ENCODE data around the gene DECR2. TPM values are rescaled to one million over a fixed set of nuclear protein-coding genes. Genes with fewer than 3 reads are reported as not detected.

The DECR2 gene
- total and polyA plus RNA-seq, 2 of the 13 experiments (the other 11 are each of a cell fraction or from before 2014, with no cell fraction given) = 36.3 to 44.6 TPM

GRCh38 chr16:405548-406506 is 4.1 kb downstream of the DECR2 start (continued):
- TF ChIP-seq STAT6 (CRISPR knock-in tag; IDR thresholded peaks at IDR 0.05; ENCODE audit: borderline replicate concordance) (peak; percentile 33; the same call in 1 of the 2 replicates), ZKSCAN1 (IDR thresholded peaks at IDR 0.05; ENCODE audit: low read length) (no peak), ONECUT2 (CRISPR knock-in tag; IDR thresholded peaks at IDR 0.05) (no peak), TRIM24 (CRISPR knock-in tag; IDR thresholded peaks at IDR 0.05) (no peak), ZNF619 (CRISPR knock-in tag; IDR thresholded peaks at IDR 0.05) (peak; percentile 84), NR2F6 (IDR thresholded peaks at IDR 0.05) (peak; percentile 90), NR2F6 (CRISPR knock-in tag; IDR thresholded peaks at IDR 0.05) (peak; percentile 96), MXD4 (CRISPR knock-in tag; IDR thresholded peaks at IDR 0.05) (peak; percentile 91), ZBTB14 (CRISPR knock-in tag; IDR thresholded peaks at IDR 0.05) (no peak), NFE2 (CRISPR knock-in tag; IDR thresholded peaks at IDR 0.05) (no peak), MEF2D (CRISPR knock-in tag; IDR thresholded peaks at IDR 0.05) (0 out of 2 replicates have a peak, but pooled peaks have one; percentile 44), ZNF34 (CRISPR knock-in tag; IDR thresholded peaks at IDR 0.05; ENCODE audit: borderline replicate concordance) (0 out of 2 replicates have a peak, but pooled peaks have one; percentile 76), ZNF543 (CRISPR knock-in tag; IDR thresholded peaks at IDR 0.05) (peak; percentile 84; the same call in 1 of the 2 replicates), RNF2 (conservative IDR thresholded peaks at IDR 0.05; ENCODE audit: low read depth) (0 out of 2 replicates have a peak, but pooled peaks have one; percentile 49), ZNF589 (CRISPR knock-in tag; conservative IDR thresholded peaks at IDR 0.05) (no peak), ARHGAP35 (CRISPR knock-in tag; IDR thresholded peaks at IDR 0.05; ENCODE audit: borderline replicate concordance) (no peak), ZMAT5 (CRISPR knock-in tag; IDR thresholded peaks at IDR 0.05; ENCODE audit: borderline replicate concordance, low read depth) (no peak), MEIS2 (CRISPR knock-in tag; IDR thresholded peaks at IDR 0.05) (peak; percentile 47; the same call in 1 of the 2 replicates), ATM (IDR thresholded peaks at IDR 0.05; ENCODE audit: borderline replicate concordance) (no peak), POLR2A (IDR thresholded peaks at IDR 0.05; ENCODE audit: insufficient read depth in 1 of 2, low read depth in 2 of 2, low read length in 2 of 2) (peak; percentile 63 to 64)
- TF ChIP-seq, protein P1, sequence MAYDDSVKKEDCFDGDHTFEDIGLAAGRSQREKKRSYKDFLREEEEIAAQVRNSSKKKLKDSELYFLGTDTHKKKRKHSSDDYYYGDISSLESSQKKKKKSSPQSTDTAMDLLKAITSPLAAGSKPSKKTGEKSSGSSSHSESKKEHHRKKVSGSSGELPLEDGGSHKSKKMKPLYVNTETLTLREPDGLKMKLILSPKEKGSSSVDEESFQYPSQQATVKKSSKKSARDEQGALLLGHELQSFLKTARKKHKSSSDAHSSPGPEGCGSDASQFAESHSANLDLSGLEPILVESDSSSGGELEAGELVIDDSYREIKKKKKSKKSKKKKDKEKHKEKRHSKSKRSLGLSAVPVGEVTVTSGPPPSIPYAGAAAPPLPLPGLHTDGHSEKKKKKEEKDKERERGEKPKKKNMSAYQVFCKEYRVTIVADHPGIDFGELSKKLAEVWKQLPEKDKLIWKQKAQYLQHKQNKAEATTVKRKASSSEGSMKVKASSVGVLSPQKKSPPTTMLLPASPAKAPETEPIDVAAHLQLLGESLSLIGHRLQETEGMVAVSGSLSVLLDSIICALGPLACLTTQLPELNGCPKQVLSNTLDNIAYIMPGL (CRISPR knock-in tag; IDR thresholded peaks at IDR 0.05; ENCODE audit: borderline replicate concordance in 1 of 2, low read depth in 1 of 2) = peak; percentile 59 to 74; a peak in 2 of 4 replicates
- TF ChIP-seq, protein P2, sequence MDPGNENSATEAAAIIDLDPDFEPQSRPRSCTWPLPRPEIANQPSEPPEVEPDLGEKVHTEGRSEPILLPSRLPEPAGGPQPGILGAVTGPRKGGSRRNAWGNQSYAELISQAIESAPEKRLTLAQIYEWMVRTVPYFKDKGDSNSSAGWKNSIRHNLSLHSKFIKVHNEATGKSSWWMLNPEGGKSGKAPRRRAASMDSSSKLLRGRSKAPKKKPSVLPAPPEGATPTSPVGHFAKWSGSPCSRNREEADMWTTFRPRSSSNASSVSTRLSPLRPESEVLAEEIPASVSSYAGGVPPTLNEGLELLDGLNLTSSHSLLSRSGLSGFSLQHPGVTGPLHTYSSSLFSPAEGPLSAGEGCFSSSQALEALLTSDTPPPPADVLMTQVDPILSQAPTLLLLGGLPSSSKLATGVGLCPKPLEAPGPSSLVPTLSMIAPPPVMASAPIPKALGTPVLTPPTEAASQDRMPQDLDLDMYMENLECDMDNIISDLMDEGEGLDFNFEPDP (CRISPR knock-in tag; conservative IDR thresholded peaks at IDR 0.05) = no peak

Data from HepG2 (cell line).